Activated naive CD8-positive, alpha-beta T cell treated with anti-CD3 and anti-CD28 coated beads, Interleukin-2, amount 50 U/mL, for 16 hours (primary cell): ENCODE results near the gene MYRF.

ENCODE experiments used
- DNase-seq: peaks from one replicate; pipeline ENCODE4 v3.0.0-alpha.2; 2020; ENCODE audit warnings: low read depth, low spot score

Gene MYRF

DNA sequence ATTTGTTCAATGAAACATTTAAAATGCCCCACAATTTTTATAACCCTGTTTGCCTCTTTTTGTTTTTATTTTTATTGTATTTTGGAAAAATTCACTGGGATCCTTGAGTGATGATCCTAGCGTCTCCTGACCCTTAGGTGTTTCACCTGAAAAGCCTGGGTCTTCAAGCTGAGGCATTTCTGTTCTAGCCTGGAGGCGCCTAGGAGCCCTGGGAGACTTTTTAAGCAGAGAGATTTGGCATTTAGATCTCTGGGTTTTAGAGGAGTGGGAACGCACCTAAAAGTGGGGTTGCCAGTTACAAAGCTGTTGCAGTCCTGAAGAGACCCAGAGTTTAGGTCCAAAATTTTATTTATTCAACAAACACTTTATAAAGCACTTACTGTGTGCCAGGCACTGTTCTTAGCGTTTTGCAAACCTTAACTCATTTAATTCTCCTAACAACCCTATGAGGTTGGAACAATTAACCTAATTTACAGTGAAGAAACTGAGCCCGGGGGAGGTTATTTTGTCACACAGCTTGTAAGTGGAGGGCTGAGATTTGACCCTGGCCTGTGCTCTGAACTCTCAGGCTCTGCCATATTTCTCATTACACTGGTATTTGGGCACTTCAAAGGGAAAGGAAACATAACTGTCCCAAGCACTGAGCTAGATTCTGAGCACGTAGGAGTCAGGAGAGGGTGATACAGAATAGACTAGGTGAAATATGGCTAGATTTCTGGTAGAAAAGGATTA, 65.2 kb downstream of the MYRF start:
- no peak for DNase-seq

DNA sequence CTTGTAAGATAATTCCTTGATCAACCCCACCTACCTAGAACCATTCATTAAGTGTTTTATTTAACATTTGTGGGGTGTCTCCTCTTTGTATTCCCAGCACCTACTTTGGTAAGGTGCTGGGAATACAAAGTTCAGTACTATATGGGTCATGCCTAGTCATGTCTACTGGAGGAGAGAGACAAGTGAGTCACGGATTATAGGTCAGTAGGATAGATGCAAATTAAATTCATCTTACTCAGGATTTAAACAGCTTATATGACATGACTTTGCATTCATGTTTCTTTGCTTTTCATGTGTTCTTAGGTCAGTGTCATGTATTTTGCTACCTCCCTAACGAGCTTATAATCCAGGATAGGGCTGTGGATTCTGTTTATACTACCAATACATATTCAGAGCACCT, 67.7 kb downstream of the MYRF start:
- no peak for DNase-seq

- no peak for DNase-seq
These were observed 74.6 kb downstream of the MYRF start for GRCh38 chr11:61826930-61827570.

DNA sequence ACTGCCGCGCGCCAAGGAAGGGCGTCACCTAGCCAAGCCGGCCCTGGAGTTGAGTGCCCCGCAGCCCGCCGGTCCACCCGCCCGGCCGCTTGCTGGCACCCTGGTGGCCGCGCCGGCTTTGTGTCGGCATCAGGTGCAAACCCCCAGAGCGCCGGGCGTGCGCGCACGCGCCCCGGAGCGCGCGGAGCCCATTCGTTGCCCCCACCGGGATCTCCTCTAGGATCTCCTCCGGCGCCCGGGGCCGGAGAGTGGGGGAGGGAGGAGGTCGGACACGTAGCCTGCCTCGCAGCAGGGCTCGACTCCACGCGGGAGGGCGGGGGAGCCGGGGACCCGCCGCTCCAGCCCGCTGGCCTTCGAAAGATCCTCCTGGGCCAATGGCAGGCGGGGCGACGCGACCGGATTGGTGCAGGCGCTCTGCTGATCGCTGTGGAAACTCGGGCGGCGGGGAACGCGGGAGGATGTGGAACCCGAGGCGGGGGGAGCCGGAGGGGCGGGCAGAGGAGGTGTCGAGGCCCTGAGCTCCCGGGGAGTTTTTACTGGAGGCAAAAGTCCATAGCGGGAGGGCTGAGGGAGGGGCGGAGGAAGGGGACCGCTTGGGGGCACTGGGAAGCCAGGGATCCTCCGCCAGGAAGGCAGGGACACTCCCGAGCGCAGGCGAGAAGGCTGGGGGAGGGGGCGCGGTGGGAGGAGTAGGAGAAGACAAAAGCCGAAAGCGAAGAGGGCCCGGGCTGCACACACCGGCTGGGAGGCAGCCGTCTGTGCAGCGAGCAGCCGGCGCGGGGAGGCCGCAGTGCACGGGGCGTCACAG, 75.3 kb downstream of the MYRF start, which contains the start of gene FADS2:
Gene FADS2, plus strand, starts transcription at position 730 of the 808 bp plus-strand sequence. CDS start 91 bp downstream, outside the sequence.
- no peak for DNase-seq

DNA sequence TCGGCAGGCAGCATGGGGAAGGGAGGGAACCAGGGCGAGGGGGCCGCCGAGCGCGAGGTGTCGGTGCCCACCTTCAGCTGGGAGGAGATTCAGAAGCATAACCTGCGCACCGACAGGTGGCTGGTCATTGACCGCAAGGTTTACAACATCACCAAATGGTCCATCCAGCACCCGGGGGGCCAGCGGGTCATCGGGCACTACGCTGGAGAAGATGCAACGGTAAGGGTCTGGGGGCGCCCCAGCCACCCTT, 75.9 kb downstream of the MYRF start:
- DNase-seq = no peak

GRCh38 chr11:61828629-61829407, 76.4 kb downstream of the MYRF start:
- DNase-seq = no peak

DNA sequence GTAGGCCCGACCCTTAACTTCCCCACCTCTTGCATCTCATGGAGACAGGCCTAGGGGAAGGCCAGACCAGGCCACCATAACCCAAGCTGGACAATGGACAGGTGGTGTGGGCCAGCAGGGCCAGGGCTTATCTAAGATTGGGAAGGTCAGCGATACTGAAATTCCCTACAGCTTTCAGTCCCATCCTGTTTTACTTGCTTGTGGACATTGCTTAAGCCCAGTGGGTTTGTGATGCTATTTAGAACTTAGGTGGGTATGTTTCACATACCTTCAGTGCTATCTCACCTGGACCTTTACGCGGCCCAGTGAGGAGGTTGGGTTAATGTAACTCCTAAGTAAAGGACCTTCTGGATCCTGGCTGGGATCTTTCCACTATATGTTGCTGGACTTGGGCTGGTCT, 77.4 kb downstream of the MYRF start:
- DNase-seq = no peak

DNA sequence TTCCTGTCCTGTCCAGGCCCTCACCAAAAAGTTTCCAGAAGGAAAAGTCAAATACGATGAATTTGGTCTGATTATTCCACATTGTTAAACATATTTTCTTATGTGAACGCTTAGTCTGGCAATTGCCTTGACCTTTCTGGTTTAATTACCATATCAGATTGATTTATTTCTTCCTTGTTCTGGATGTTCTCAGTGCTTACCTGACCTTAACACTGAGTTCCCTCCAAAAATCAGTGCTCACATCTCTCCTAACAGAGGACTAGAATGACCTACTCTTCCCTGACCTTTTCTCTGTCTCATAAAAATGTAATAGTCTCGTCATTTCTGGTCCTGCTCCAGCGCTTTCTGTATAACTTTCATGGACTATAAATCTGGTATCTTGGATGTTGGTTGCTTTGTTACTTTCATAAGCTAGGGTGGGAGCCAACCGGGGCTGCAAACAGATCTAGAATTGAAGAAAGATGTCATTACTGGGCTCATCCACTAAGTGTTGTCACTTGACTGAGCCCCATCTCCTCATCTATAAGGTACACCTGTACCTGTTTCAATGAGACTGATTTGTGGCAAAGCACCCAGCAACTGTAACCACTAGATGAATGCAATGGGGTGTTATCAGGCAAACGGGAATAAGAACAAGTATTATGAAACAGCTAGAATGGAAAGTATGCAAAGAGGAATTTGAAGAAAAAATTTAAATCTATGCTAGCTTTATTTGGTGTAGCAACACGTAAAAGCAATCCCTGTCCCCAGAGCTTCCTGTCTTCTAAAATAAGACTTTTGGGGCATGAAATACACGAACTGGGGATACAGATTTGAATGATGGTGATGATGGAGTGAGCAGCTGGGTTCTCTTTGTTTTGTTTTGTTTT, 78.0 kb downstream of the MYRF start:
- DNase-seq = no peak

- DNase-seq = no peak
These were observed 79.8 kb downstream of the MYRF start for GRCh38 chr11:61832207-61832606.

- no peak for DNase-seq
These were observed 80.3 kb downstream of the MYRF start for GRCh38 chr11:61832754-61833153.

GRCh38 chr11:61833471-61833870, 81.0 kb downstream of the MYRF start:
- no peak for DNase-seq

- no peak for DNase-seq
These were observed 81.5 kb downstream of the MYRF start for GRCh38 chr11:61833926-61834277.

DNA sequence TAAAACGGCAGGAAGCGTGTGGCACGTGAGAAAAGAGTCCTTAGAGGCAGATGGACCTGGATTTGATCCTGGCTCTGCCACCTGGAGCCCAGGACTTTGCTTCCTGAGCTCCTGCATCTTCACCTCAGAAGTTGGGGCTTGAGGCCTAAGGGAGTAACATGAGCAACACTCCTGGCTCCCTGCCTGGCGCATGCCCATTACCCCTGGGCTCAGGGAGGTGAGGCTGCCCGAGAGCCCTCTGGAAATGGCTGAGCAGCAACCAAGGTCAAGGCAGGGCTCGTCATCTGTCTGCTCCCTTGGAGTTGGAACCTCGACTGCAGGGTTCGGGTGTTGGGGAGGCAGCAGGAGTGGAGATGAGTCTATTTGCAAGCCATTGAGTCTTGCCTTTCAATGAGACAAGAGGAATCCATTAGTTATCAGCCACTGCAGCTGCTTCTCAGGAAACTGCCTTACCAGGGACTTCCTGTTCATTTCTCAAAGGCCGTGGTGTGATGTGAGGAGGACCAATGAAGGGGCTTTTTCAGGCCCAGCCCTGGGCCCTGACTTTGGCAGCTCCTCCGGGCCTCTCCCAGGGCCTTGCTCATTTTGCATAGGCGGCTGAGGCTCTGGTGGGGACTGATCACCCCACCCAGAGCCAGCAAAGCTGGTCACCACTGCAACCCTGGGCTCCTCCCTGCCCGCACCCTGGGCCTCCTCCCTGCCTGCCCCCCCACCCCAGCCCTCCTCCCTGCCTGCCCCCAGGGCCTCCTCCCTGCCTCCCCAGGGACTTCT, 82.0 kb downstream of the MYRF start:
- DNase-seq = no peak

DNA sequence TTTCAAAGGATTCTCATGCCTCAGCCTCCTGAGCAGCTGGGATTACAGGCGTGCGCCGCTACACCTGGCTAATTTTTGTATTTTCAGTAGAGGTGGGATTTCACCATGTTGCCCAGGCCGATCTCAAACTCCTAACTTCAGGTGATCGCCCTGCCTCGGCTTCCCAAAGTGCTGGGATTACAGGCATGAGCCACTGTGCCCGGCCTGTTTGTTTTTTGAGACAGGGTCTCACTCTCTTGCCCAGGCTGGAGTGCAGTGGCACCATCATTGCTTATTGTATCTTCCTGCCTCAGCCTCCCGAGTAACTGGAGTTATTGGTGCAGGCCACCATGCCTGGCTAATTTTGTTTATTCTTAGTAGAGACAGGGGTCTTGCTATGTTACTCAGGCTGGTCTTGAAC, 83.8 kb downstream of the MYRF start:
- no peak for DNase-seq

DNA sequence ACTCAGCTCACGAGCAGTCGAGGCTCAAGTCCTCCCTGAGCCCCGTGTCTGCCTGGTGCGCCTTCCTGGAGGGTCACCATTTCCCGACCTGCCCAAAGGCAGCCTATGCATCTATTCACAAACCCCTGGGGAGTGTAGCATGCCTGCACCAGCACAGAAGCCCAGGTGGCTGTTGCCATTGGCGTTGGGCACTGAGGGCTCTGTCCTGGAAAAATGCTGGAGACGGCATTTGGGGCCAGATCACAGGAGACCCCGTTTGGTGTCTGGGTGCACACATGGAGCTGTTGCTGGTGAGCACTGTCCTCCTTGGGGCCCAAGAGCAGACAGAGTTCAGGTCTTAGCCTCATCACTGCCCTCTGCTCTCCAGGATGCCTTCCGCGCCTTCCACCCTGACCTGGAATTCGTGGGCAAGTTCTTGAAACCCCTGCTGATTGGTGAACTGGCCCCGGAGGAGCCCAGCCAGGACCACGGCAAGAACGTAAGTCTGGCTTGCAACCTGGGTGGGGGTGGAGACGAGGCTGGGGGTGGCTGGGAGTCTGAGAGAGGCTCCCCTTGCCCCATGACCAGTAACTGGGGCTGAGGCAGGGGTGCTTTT, 85.1 kb downstream of the MYRF start:
- DNase-seq = no peak
